ENCODE data around the gene GNE. TPM values are rescaled to one million over a fixed set of nuclear protein-coding genes. Genes with fewer than 3 reads are reported as not detected.

Gene GNE
- total RNA-seq, 2 donors from 2014 or later = 23.3 to 26.1 TPM

DNA sequence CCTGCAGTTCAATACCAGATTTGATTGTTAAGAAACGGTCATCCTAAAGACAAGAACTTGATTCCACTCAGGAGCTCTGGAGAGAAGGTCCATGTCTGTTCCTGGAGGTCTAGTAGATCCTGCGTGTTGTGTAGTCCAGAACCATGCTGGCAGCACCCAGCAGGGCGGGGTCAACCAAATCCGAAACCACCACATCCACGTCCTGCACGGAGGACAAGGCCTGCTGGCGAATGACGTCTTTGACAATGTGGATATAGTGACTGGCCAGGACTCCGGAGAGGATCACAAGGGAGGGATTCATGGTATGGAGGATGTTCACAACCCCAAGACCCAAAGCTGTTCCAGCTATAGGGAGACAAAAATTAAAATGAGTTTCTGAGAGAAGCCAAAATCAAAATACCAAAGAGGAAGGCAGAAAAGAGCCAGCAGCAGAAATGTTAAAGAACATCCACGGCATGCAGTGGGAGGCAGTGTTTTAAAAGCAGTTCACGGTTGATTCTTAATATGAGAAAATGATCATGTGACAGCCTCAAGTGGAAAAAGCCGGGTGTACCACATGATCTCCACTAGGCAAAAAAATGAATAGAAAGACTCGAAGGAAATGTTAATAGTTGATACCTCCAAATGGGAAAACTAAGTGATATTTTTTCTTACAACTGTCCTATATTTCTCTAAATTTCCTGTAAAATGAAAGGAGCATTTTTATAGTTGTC, 40.8 kb downstream of the GNE start:
- Histone ChIP-seq H3K4me3 (no peak overlapping the region), H3K9me3 (no peaks in the 10 kb centered on the region), H3K27ac (peak overlapping the region in 1 of 2 donors; percentile 27), H3K27me3 (replicated peaks; ENCODE audit: insufficient read depth) (no peaks in the 10 kb centered on the region), H3K4me1 (ENCODE audit: control insufficient read depth in 1 of 2, low read depth in 2 of 2) (peaks cover 3 to 31% of the 10 kb centered on the region in 2 donors), H3K36me3 (peaks cover 46% of the 10 kb centered on the region)
- no peak for ATAC-seq (ENCODE audit: insufficient number of reproducible peaks, low FRiP score, low read depth)
- TF ChIP-seq, protein P1, sequence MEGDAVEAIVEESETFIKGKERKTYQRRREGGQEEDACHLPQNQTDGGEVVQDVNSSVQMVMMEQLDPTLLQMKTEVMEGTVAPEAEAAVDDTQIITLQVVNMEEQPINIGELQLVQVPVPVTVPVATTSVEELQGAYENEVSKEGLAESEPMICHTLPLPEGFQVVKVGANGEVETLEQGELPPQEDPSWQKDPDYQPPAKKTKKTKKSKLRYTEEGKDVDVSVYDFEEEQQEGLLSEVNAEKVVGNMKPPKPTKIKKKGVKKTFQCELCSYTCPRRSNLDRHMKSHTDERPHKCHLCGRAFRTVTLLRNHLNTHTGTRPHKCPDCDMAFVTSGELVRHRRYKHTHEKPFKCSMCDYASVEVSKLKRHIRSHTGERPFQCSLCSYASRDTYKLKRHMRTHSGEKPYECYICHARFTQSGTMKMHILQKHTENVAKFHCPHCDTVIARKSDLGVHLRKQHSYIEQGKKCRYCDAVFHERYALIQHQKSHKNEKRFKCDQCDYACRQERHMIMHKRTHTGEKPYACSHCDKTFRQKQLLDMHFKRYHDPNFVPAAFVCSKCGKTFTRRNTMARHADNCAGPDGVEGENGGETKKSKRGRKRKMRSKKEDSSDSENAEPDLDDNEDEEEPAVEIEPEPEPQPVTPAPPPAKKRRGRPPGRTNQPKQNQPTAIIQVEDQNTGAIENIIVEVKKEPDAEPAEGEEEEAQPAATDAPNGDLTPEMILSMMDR (IDR thresholded peaks at IDR 0.05) = no peak
- no peak for DNase-seq (ENCODE audit: low spot score)

DNA sequence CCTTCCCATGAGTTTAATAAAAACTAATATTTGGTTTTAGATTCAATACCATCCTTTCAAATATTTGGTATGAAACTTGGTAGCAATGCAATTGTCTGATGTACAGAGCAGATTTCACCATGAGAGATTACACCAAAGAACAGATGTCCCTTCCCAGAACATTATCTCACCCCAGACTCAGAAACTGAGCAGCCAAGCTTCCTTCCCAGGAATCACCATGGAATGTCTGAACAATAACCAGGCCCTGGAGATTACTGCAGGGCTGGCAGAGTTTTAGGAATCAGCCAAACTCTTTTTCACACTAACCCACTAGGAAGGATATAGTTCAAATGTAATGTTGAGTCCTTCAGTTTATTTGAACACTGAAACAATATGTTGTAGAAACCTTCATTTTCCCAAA, 43.7 kb downstream of the GNE start:
- peaks cover 6 to 55% of the 10 kb centered on the region in 2 donors for H3K4me1 ChIP-seq (ENCODE audit: control insufficient read depth in 1 of 2, low read depth in 2 of 2)
- ATAC-seq (ENCODE audit: insufficient number of reproducible peaks, low FRiP score, low read depth) (no peak), DNase-seq (ENCODE audit: low spot score) (no peak)
- no peak overlapping the region for H3K4me3 ChIP-seq
- peak overlapping the region in 1 of 2 donors; percentile 0 for H3K27ac ChIP-seq
- no peaks in the 10 kb centered on the region for H3K27me3 ChIP-seq (replicated peaks; ENCODE audit: insufficient read depth)
- H3K36me3 ChIP-seq = peaks cover 32% of the 10 kb centered on the region
- H3K9me3 ChIP-seq = no peaks in the 10 kb centered on the region
- TF ChIP-seq, protein P1 (IDR thresholded peaks at IDR 0.05) = no peak

DNA sequence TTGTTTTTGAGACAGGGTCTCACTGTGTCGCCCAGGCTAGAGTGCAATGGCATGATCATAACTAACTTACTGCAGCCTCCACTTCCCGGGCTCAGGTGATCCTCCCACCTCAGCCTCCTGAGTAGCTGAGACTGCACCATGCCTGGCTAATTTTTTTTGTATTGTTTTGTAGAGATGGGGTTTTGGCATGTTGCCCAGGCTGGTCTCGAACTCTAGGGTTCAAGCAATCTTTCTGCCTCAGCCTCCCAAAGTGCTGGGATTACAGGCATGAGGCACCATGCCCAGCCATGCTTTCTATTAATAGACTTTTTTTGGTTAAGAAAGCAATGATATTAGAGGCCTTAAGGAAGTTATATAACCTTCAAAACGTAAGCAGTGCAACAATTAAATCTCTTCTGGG, 44.3 kb downstream of the GNE start:
- Histone ChIP-seq H3K9me3 (no peaks in the 10 kb centered on the region), H3K27me3 (replicated peaks; ENCODE audit: insufficient read depth) (no peaks in the 10 kb centered on the region), H3K36me3 (peaks cover 26% of the 10 kb centered on the region), H3K4me3 (no peak overlapping the region), H3K4me1 (ENCODE audit: control insufficient read depth in 1 of 2, low read depth in 2 of 2) (peaks cover 10 to 61% of the 10 kb centered on the region in 2 donors), H3K27ac (peak overlapping the region in 1 of 2 donors; percentile 10)
- DNase-seq (ENCODE audit: low spot score) = no peak
- TF ChIP-seq, protein P1 (IDR thresholded peaks at IDR 0.05) = no peak
- no peak for ATAC-seq (ENCODE audit: insufficient number of reproducible peaks, low FRiP score, low read depth)

DNA sequence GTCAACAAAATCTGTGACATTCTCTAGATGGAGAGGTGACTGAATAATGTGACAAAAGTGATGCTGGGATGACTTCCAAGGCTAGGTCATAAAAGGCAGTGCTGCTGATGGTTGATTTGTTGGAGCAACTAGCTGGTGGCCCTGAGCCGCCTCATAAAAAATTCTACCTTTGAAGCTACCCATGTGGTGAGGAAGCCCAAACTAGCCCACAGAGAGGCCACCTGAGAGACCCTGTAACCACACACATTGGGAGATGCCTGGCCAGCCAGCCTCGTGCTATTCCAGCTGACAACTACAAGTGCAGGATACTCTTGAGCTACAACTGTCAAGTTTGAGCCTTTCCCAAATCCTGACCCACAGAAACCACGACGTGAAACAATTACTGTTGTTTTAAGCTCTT, 44.9 kb downstream of the GNE start:
- Histone ChIP-seq H3K4me3 (no peak overlapping the region), H3K36me3 (peaks cover 20% of the 10 kb centered on the region), H3K4me1 (ENCODE audit: control insufficient read depth in 1 of 2, low read depth in 2 of 2) (peaks cover 16 to 67% of the 10 kb centered on the region in 2 donors), H3K27ac (peak overlapping the region in 1 of 2 donors; percentile 10), H3K9me3 (no peaks in the 10 kb centered on the region), H3K27me3 (replicated peaks; ENCODE audit: insufficient read depth) (no peaks in the 10 kb centered on the region)
- ATAC-seq (ENCODE audit: insufficient number of reproducible peaks, low FRiP score, low read depth) (no peak), DNase-seq (ENCODE audit: low spot score) (no peak)
- TF ChIP-seq, protein P1 (IDR thresholded peaks at IDR 0.05) = no peak

DNA sequence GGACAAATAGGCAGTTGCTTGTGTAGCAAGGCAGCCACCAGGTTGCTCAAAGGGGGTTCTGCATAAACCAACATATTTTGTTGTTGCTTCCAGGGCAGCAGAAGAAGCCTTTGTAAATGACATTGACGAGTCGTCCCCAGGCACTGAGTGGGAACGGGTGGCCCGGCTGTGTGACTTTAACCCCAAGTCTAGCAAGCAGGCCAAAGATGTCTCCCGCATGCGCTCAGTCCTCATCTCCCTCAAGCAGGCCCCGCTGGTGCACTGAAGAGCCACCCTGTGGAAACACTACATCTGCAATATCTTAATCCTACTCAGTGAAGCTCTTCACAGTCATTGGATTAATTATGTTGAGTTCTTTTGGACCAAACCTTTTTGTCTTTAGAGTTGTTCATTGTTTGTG, 46.7 kb downstream of the GNE start:
- Histone ChIP-seq H3K27me3 (replicated peaks; ENCODE audit: insufficient read depth) (no peaks in the 10 kb centered on the region), H3K27ac (no peak overlapping the region), H3K4me3 (no peak overlapping the region), H3K36me3 (peaks cover 4% of the 10 kb centered on the region), H3K9me3 (no peaks in the 10 kb centered on the region), H3K4me1 (ENCODE audit: control insufficient read depth in 1 of 2, low read depth in 2 of 2) (peaks cover 31 to 79% of the 10 kb centered on the region in 2 donors)
- DNase-seq (ENCODE audit: low spot score) = no peak
- TF ChIP-seq, protein P1 (IDR thresholded peaks at IDR 0.05) = no peak
- no peak for ATAC-seq (ENCODE audit: insufficient number of reproducible peaks, low FRiP score, low read depth)

Measured in thoracic aorta (tissue), 2 donors.